Kidney tubule cell (primary cell): ENCODE data around the gene TRIO.

Source experiments
- DNase-seq: peaks from one replicate; pipeline ENCODE4 v3.0.0-alpha.2; 2018; ENCODE audit warnings: low spot score

TRIO gene

GRCh38 chr5:14247054-14247386, 103.9 kb downstream of the TRIO start:
- no peak for DNase-seq

DNA sequence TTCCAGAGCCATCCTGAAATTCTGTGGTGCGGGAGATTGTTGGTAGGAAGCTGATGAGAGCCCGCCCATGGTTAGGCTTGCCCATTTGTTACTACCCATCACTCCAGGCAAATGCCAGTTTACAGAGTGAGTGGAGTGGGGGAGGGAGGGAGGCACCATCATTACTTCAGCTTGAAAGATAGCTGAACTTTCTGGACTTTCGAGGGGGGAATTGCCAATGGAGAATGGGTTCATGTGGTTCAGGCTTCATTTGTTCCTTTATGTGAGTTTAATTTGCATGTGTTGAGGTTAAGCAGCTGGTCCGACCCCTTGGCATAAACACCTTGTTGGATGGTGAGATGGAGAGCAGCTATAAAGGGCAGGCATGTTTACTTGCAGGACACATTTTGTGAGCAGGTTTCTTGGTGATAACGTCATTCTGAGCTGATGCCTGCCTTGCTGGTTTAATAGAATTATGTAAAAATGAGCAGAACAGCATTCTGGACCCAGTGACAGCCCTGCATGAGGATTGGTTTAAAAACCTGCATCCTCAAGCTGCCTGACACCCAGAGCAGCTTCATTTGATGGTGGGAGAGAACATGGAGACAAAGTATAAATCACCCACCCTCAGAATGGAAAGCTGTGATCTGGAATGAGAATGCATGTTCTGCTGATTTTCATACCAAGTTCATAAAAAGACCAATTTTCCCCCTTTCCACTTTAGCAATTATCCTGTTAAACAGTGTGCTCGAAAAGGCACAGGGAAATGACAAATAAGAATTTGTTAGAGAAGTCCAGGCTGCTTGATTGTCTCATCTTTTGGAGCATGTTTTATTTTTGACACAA, 106.3 kb downstream of the TRIO start:
- no peak for DNase-seq

GRCh38 chr5:14250084-14250695, 107.0 kb downstream of the TRIO start:
- peak; percentile 90 for DNase-seq

DNA sequence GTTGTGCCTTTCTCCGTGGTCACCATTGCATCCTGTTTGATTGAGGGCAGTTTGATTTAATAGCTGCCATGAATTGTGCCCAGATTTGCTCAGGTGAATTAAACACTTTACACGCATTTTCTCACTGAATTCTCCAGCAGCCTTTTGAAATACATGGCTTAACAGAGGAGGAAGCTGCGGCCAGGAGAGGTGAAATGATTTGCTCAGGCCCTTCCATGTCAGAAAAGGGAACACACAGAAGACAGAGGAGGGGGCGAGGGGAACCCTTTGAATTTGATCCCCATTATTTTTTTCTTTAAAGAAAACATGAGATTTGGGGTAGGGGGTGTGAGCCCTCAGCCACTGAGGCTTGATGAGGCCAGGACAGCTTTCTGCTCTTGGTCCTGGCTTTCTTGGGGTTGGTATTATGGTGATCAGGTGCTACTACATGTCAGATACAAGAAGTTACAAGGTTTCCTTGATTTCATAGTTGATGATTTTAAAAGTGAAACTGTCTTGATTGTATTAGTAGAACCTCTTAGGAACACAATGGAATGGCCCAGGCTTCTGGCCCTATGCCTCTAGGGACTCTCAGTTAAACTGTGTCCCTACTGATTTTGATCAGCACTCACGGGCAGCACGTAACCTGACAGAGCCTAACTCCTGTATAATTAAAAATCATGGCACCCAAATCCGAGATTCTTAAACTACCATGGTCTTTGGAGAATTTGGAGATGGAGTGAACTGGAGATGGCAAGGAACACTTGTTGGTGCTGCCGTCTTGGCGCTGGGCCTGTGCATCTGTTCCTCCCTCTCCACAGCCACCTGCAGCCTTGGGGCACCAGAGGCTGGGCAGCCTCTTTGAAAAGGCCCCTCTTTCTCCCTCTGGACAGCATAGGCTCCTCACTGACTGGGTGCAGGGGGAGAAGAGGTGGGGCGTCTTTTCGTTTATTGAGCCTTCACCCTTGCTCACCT, 107.9 kb downstream of the TRIO start:
- no peak for DNase-seq

DNA sequence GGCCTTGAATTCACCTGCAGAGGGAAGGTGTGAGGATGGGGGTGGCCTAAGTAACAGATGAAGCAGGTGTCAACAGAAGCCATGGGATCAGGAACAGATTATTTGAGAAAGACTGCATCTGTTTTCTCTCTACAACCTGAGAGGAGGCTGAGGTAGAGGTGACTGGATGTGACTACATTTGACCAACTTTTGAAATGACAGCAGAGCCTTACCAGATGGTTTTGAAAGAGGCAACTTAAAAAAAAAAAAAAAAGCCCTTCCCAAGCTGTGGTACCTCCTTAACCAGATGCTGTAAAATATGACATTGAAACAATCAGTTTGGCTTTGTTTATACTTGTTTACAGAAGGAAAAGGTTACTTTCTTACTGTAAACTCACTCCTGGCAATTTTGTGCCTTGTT, 108.6 kb downstream of the TRIO start:
- no peak for DNase-seq

- no peak for DNase-seq
Measured at GRCh38 chr5:14252793-14253192, 109.7 kb downstream of the TRIO start.

DNA sequence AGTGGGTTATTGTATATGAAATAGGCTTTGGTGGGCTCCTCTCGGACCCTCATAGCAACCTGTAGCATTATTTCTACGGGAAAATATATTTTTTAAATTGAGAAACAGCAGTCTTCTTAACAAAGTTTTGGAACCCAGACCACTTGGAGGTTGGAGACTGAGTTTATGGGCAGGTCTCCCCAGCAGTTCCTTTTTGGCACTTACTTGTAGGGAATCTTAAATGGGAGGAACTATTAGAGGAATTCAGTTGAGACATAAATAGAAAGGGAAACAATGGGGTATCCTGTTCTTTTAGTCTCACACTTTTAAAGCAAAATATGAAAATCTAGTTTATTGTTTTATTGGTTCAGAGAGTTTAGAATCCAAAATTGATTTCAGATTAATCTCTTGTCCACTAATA, 111.5 kb downstream of the TRIO start:
- DNase-seq, result no peak

GRCh38 chr5:14256026-14256690, 113.0 kb downstream of the TRIO start:
- no peak for DNase-seq

GRCh38 chr5:14256756-14257393, 113.7 kb downstream of the TRIO start:
- DNase-seq, result no peak

GRCh38 chr5:14257995-14258403, 114.9 kb downstream of the TRIO start:
- DNase-seq, result no peak

GRCh38 chr5:14258840-14259239, 115.7 kb downstream of the TRIO start:
- no peak for DNase-seq

DNA sequence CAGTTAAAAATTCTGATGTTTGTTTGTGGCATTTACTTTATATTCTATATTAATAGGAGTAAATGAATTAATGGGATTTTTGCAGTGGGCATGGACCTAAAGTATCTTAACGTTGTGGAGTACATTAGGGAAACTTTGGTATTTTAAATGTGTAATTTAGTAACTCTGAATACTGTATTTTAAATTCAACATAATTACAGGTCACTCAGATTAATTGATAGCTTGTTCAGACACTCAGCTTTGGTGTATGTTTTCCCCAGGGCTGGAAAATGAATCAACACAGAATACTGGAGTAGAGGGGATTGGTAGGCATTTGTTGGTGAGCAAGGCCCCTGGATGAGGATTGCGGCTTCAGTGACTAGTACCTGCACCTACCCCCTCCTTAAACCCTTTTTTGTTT, 117.5 kb downstream of the TRIO start:
- no peak for DNase-seq

- DNase-seq, result no peak
Measured at GRCh38 chr5:14261235-14261634, 118.1 kb downstream of the TRIO start.

GRCh38 chr5:14261856-14262611, 118.9 kb downstream of the TRIO start:
- DNase-seq, result no peak

- DNase-seq, result no peak
Measured at GRCh38 chr5:14263113-14263512, 120.0 kb downstream of the TRIO start.

- no peak for DNase-seq
Measured at GRCh38 chr5:14263699-14264098, 120.6 kb downstream of the TRIO start.

DNA sequence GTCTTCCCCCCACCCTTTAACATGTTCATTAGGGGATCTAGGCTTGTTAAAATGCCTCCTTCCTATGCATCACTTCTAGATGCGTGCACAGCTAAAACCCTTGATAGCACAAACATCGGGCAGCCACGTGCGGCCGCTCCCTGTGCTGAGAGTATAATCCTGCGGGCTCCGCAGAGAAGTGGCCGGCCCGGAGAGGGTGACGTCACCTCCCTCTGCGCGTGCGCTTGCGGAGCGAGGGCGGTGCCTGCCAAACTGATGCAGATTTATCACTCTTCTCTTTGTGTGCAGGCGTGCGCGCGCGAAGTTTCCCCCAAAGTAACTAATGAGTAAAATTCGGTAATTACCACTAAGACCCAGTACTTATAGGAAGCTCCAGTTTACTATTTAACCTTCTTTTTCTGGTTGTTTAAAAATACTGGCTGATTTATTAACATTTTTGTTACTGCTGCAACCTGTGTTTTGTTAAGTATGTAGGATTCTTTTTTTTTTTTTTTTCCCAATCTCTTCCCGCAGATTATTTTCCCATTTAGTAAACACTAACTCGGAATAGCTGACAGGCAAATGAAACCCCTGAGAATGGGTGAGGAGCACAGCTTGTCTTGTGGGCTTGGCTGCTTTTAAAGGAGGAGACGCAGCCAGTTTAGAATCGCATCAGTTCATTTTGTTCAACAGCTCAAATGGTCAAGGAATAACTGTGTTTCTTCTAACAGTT, 121.6 kb downstream of the TRIO start:
- peak; percentile 96 for DNase-seq

GRCh38 chr5:14265570-14265969, 122.4 kb downstream of the TRIO start:
- peak; percentile 96 for DNase-seq

DNA sequence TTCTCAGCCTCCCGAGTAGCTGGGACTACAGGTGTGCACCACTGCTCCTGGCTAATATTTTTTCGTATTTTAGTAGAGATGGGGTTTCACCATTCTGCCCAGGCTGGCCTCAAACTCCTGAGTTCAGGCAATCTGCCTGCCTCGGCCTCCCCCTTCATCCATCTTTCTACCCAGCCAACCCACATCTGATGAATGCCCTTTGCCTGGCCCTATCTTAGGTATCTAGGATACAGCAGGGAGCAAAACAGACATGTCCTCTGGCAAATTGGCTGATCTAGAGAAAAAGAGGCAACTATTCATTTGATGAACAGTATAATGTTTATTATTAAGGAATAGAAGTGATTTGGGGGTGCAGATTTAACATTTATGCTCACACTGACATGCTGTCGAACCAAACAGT, 123.0 kb downstream of the TRIO start:
- DNase-seq, result peak; percentile 37

- no peak for DNase-seq
Measured at GRCh38 chr5:14266686-14267085, 123.5 kb downstream of the TRIO start.
